ENCODE results near the gene ORM2. TPM values are rescaled to one million over a fixed set of nuclear protein-coding genes. Genes with fewer than 3 reads are reported as not detected.

ORM2 gene
- total RNA-seq, 3 donors from 2014 or later (not counting 1 experiment from before 2014, with no cell fraction given): not detected

DNA sequence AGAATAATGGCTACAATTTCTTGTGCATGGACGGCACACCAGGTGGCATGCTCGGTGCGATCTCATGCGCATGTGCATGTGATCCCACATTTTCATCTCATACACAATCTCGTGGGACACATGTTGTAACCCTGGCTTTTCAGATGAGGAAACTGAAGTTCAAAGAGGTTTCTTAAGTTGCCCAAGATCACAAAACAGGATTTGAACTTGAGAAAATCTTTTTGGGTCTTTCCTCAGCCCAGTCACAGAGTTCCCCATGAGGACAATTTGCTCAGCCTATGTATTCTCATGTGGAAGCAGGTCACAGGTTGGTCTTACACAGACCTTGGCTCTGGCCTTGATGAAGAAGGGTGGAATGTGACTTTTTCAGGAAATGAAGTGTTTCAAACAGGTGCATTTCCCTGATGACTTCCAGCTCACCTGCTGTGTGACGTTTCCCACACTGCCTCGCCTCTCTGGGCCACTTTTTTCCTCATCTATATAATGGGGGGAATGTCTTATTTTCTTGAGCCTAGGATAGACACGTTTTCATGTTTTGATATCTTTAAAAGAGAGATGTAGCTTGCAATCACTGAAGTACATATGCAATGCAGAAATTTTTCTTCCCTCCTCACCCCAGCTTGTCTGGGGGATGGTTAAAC, 13.8 kb upstream of the ORM2 start:
- Mint-ChIP-seq H3K4me1 (no peaks in the 10 kb centered on the region), H3K27me3 (ENCODE audit: low read depth in 2 of 2) (peaks cover 0 to 4% of the 10 kb centered on the region in 2 donors), H3K4me3 (no peak overlapping the region), H3K36me3 (no peaks in the 10 kb centered on the region), H3K9me3 (no peaks in the 10 kb centered on the region), H3K27ac (no peak overlapping the region)
- Histone ChIP-seq H3K9me3 (ENCODE audit: control insufficient read depth, insufficient read depth, low read length) (no peaks in the 10 kb centered on the region), H3K27ac (ENCODE audit: low read length) (no peak overlapping the region), H3K36me3 (ENCODE audit: control insufficient read depth, insufficient read depth, low read length) (no peaks in the 10 kb centered on the region), H3K27me3 (ENCODE audit: control insufficient read depth, insufficient read depth, low read length) (no peaks in the 10 kb centered on the region), H3K4me1 (ENCODE audit: control insufficient read depth, insufficient read depth, low read length) (no peaks in the 10 kb centered on the region), H3K4me3 (ENCODE audit: low read length) (no peak overlapping the region)
- ATAC-seq (no peak), DNase-seq (no peak)
- TF ChIP-seq CTCF (IDR thresholded peaks at IDR 0.05): no peak
- intact Hi-C loops (cut with micrococcal nuclease): no loop called here
- 91% methylated on average over 6 of the region's 8 CpGs for WGBS (ENCODE audit: insufficient coverage)

- Histone ChIP-seq H3K27me3 (ENCODE audit: control insufficient read depth, insufficient read depth, low read length) (no peaks in the 10 kb centered on the region), H3K36me3 (ENCODE audit: control insufficient read depth, insufficient read depth, low read length) (no peaks in the 10 kb centered on the region), H3K4me3 (ENCODE audit: low read length) (no peak overlapping the region), H3K9me3 (ENCODE audit: control insufficient read depth, insufficient read depth, low read length) (no peaks in the 10 kb centered on the region), H3K27ac (ENCODE audit: low read length) (no peak overlapping the region), H3K4me1 (ENCODE audit: control insufficient read depth, insufficient read depth, low read length) (no peaks in the 10 kb centered on the region)
- ATAC-seq (no peak), DNase-seq (no peak)
- Mint-ChIP-seq H3K9me3 (no peaks in the 10 kb centered on the region), H3K27ac (no peak overlapping the region), H3K4me3 (no peak overlapping the region), H3K4me1 (no peaks in the 10 kb centered on the region), H3K36me3 (no peaks in the 10 kb centered on the region), H3K27me3 (ENCODE audit: low read depth in 2 of 2) (peaks cover 0 to 4% of the 10 kb centered on the region in 2 donors)
- TF ChIP-seq CTCF (IDR thresholded peaks at IDR 0.05): no peak
- WGBS (ENCODE audit: insufficient coverage): 92% methylated on average over 10 of the region's 10 CpGs
- intact Hi-C loops (cut with micrococcal nuclease): no loop called here
Observed at GRCh38 chr9:114316605-114317230, 13.0 kb upstream of the ORM2 start.

DNA sequence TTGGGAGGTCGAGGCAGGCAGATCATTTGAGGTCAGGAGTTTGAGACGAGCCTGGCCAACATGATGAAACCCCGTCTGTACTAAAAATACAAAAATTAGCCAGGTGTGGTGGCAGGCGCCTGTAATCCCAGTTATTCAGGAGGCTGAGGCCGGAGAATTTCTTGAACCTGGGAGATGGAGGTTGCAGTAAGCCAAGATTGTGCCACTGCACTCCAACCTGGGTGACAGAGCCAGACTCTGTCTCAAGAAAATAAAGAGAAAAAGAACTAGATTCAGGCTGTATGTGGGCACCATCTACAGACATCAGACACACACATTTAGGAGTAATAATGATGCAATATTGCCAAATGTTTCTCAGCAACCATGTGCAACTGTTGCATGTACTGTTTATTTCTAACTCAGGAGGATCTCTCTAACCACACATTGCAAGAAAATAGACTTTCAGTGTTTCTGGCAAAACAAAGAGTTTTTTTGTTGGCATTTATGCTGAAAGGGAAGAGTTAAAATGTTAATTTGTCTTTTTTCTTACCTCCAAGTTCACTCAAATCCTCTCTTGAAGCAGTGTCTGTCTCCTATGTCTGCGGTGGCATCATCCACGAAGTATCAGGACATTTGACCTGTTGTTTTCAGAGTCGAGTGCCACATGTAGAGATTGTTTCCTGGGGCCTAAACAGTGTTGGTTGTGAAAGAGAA, 11.9 kb upstream of the ORM2 start:
- Mint-ChIP-seq H3K4me3 (no peak overlapping the region), H3K27me3 (ENCODE audit: low read depth in 2 of 2) (peaks cover 0 to 4% of the 10 kb centered on the region in 2 donors), H3K27ac (no peak overlapping the region), H3K9me3 (no peaks in the 10 kb centered on the region), H3K4me1 (no peaks in the 10 kb centered on the region), H3K36me3 (no peaks in the 10 kb centered on the region)
- H3K27me3 ChIP-seq (ENCODE audit: control insufficient read depth, insufficient read depth, low read length): no peaks in the 10 kb centered on the region
- no peak for TF ChIP-seq CTCF (IDR thresholded peaks at IDR 0.05)
- WGBS (ENCODE audit: insufficient coverage): 83% methylated on average over 8 of the region's 8 CpGs
- no peaks in the 10 kb centered on the region for H3K9me3 ChIP-seq (ENCODE audit: control insufficient read depth, insufficient read depth, low read length)
- DNase-seq (no peak), ATAC-seq (no peak)
- no peak overlapping the region for H3K4me3 ChIP-seq (ENCODE audit: low read length)
- intact Hi-C loops (cut with micrococcal nuclease): no loop called here
- H3K27ac ChIP-seq (ENCODE audit: low read length): no peak overlapping the region
- H3K4me1 ChIP-seq (ENCODE audit: control insufficient read depth, insufficient read depth, low read length): no peaks in the 10 kb centered on the region
- no peaks in the 10 kb centered on the region for H3K36me3 ChIP-seq (ENCODE audit: control insufficient read depth, insufficient read depth, low read length)

All from natural killer cell (primary cell).